Stimulated activated memory B cell treated with anti-CD40 and anti-IgM and Interleukin-4, amounts not matched to agents 10 μg/mL and 1 μg/mL and 100 μg/mL, for 72 hours (primary cell): ENCODE measurements around the gene NOSTRIN.
"Not testable (repeated sequence)": the region's sequence is repeated elsewhere in the genome, so short reads cannot be mapped to it uniquely, and the experiment has no call there.

Source experiments
- ATAC-seq: fragments of 150-1000 bp; cut with Tn5 transposase; 2 replicates; pipeline ENCODE4 v1.10.0; 2021
- H3K27ac Mint-ChIP-seq: one replicate; pipeline ENCODE4 v1.8.0; 2022; ENCODE audit warnings: mild to moderate bottlenecking, mixed read lengths
- H3K27me3 Mint-ChIP-seq: one replicate; pipeline ENCODE4 v1.8.0; 2022; ENCODE audit warnings: mixed read lengths
- H3K36me3 Mint-ChIP-seq: one replicate; pipeline ENCODE4 v1.8.0; 2022; ENCODE audit warnings: mixed read lengths
- H3K4me1 Mint-ChIP-seq: one replicate; pipeline ENCODE4 v1.8.0; 2022; ENCODE audit warnings: mixed read lengths
- H3K4me3 Mint-ChIP-seq: one replicate; pipeline ENCODE4 v1.8.0; 2022; ENCODE audit warnings: mild to moderate bottlenecking, moderate library complexity, mixed read lengths
- H3K9me3 Mint-ChIP-seq: one replicate; pipeline ENCODE4 v1.8.0; 2022; ENCODE audit warnings: mixed read lengths

NOSTRIN gene

DNA sequence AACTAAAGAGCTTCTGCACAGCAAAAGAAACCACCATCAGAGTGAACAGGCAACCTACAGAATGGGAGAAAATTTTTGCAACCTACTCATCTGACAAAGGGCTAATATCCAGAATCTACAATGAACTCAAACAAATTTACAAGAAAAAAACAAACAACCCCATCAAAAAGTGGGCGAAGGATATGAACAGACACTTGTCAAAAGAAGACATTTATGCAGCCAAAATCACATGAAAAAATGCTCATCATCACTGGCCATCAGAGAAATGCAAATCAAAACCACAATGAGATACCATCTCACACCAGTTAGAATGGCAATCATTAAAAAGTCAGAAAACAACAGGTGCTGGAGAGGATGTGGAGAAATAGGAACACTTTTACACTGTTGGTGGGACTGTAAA is 67.9 kb downstream of the NOSTRIN start:
- not testable (repeated sequence) for ATAC-seq, H3K4me1 Mint-ChIP-seq, H3K27ac Mint-ChIP-seq, H3K36me3 Mint-ChIP-seq, H3K27me3 Mint-ChIP-seq, H3K9me3 Mint-ChIP-seq, H3K4me3 Mint-ChIP-seq

DNA sequence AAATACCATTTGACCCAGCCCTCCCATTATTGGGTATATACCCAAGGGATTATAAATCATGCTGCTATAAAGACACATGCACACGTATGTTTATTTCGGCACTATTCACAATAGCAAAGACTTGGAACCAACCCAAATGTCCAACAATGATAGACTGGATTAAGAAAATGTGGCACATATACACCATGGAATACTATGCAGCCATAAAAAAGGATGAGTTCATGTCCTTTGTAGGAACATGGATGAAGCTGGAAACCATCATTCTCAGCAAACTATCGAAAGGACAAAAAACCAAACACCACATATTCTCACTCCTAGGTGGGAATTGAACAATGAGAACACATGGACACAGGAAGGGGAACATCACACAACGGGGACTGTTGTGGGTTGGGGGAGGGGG is 68.4 kb downstream of the NOSTRIN start:
- not testable (repeated sequence) for H3K9me3 Mint-ChIP-seq, H3K4me1 Mint-ChIP-seq, H3K36me3 Mint-ChIP-seq, H3K27me3 Mint-ChIP-seq, H3K27ac Mint-ChIP-seq, H3K4me3 Mint-ChIP-seq, ATAC-seq

DNA sequence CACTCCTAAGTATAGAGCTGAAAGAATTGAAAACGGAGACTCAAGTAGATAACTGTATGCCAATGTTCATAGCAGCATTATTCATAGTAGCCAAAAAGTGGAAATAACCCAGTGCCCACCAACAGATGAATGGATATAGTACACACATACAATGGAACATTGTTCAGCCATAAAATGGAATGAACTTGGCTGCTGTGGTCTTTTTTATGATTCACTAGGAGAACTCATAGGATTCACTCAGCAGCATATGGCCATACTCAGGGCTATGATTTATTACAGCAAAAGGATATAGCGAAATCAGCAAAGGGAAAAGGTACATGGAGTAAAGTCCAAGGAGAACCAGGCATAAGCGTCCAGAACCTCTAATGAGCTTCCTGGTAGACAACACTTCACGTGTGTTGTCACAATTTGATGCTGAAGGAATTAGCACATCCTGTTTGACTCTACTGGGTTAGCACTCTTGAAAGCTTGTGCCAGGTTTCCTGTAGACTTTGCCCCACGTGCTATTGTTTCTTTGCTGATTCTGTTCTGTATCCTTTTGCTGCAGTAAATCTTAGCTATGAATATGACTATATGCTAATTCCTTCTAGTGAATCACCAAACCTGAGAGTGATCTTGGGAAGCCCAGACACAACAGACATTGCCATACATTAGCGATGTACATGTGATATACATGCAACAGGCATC is 72.1 kb downstream of the NOSTRIN start:
- Mint-ChIP-seq H3K27me3 (no peaks in the 10 kb centered on the region), H3K27ac (no peak overlapping the region), H3K4me3 (no peak overlapping the region), H3K9me3 (no peaks in the 10 kb centered on the region), H3K4me1 (no peaks in the 10 kb centered on the region), H3K36me3 (no peaks in the 10 kb centered on the region)
- no peak for ATAC-seq

DNA sequence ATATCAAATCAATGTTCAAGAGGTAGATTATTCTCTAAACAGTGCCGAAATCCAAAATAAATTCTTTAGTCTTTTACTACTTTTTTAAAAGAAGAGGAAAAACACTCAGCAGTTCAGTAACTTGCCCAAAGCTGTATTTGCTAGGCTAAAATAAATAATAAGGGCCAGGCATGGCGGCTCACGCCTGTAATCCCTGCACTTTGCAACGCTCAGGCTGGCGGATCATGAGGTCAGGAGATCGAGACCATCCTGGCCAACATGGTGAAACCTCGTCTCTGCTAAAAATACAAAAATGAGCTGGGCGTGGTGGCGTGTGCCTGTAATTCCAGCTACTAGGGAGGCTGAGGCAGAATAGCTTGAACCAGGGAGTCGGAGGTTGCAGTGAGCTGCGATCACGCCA is 79.7 kb downstream of the NOSTRIN start:
- not testable (repeated sequence) for ATAC-seq, H3K27ac Mint-ChIP-seq, H3K4me1 Mint-ChIP-seq, H3K36me3 Mint-ChIP-seq, H3K9me3 Mint-ChIP-seq, H3K27me3 Mint-ChIP-seq, H3K4me3 Mint-ChIP-seq

DNA sequence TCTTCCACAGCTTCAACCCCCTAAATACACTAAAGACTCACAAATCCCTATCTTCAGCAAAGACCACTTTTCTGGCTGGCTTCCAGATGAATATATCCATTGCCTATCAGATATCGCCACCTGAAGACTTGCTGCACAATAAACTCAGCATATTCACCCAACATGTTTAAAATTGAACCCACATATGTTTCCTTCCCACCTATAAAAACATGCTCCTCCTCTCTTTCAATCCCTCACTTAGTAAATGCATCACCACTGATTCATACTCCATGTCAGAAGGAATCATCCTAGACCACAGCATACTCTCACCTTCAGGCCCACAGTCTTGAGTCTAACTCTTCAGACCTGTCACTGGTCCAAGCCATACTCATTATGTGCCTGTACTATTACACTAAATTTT is 82.5 kb downstream of the NOSTRIN start:
- Mint-ChIP-seq H3K27me3 (no peaks in the 10 kb centered on the region), H3K36me3 (no peaks in the 10 kb centered on the region), H3K4me3 (no peak overlapping the region), H3K27ac (no peak overlapping the region), H3K9me3 (no peaks in the 10 kb centered on the region), H3K4me1 (peaks cover 3% of the 10 kb centered on the region)
- ATAC-seq: peak; percentile 32

DNA sequence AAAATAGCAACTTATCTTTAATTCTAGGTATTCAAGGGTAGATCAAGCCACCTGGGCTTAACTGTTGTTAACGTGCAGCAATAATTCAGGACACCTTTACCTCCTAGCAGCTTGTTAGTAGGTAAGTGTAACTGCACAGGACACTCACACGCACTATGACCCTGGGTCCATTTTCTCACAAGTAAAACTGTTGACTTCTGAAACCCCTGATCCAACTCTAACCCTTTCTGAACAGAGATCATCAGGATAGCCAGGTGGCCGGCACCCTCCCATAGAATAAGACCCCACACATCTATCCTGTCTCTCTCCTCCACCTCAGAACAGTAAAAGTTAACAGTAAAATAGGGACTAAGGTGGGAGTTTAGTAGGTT is 87.2 kb downstream of the NOSTRIN start:
- Mint-ChIP-seq H3K27ac (peak overlapping the region; percentile 48), H3K4me3 (peak overlapping the region; percentile 85)
- no peak for ATAC-seq

DNA sequence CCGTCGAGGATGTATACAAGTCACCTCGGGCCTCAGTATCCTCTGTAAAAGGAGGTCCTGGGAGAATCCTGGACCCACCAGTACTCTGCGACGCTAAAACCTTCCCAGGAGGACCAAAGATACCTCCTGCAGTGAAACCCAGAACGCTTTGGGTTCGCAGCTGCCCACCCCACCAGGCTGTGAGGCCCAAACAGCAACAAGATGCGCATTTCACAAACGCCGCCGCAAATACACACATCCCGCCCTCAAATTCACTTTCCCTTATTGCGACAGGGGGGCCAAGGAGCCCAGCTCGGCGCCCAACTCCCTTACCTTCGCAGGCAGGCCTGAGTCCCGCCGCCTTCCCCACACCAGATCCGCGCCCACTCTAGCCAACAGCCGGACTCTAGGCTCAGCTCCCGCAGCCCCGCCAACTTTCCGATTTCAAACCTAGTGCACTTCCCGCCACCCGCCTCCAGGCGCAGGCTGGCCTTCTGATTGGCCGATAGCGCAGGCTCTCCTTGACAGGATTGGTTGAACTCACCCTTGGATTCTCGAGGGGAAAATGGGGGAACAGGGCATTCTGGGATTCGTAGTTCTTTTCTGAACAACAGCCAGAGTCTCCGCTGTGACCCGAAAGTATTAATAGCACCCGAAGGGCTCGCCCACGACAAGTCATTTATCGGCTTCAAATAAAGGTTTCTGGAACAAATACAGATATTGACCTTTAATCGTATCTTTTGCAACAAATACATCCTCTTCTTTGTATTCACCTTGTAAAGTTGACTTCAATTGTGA is 87.8 kb downstream of the NOSTRIN start, which contains the start of gene SPC25:
TSS of gene SPC25 (minus strand) at position 425 of the 777 bp plus-strand sequence. CDS start 911 bp downstream, outside the sequence.
- Mint-ChIP-seq H3K36me3 (no peaks in the 10 kb centered on the region), H3K9me3 (no peaks in the 10 kb centered on the region), H3K4me3 (peak within 1 kb of the TSS; percentile 85), H3K27me3 (no peaks in the 10 kb centered on the region), H3K4me1 (peaks cover 9% of the 10 kb centered on the region), H3K27ac (peak within 1 kb of the TSS; percentile 48)
- peak; percentile 95 for ATAC-seq

More for the DNA sequence above, 87.2 kb downstream of the NOSTRIN start:
- H3K27me3 Mint-ChIP-seq: no peaks in the 10 kb centered on the region
- peaks cover 9% of the 10 kb centered on the region for H3K4me1 Mint-ChIP-seq
- no peaks in the 10 kb centered on the region for H3K9me3 Mint-ChIP-seq
- no peaks in the 10 kb centered on the region for H3K36me3 Mint-ChIP-seq

DNA sequence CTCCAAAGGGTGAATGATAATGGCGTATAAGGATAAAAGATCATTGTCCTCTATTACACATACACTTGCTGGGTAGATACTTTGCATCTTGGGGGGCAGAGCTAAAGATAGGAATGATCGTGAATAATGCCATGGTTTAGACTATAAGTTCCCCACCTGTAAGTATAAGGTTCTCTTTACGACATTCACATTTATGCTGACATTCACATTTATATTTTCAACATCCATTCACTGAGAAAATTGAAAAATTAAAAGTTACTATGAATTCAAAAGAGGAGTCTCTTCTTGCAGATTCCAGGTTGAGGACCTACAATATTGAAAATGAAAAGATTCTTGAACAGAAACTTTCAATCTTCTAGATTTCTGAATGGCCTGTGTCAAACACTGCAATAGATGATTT is 89.9 kb downstream of the NOSTRIN start:
- H3K36me3 Mint-ChIP-seq: no peaks in the 10 kb centered on the region
- ATAC-seq: no peak
- no peak overlapping the region for H3K4me3 Mint-ChIP-seq
- peaks cover 9% of the 10 kb centered on the region for H3K4me1 Mint-ChIP-seq
- no peaks in the 10 kb centered on the region for H3K27me3 Mint-ChIP-seq
- H3K27ac Mint-ChIP-seq: no peak overlapping the region
- no peaks in the 10 kb centered on the region for H3K9me3 Mint-ChIP-seq

DNA sequence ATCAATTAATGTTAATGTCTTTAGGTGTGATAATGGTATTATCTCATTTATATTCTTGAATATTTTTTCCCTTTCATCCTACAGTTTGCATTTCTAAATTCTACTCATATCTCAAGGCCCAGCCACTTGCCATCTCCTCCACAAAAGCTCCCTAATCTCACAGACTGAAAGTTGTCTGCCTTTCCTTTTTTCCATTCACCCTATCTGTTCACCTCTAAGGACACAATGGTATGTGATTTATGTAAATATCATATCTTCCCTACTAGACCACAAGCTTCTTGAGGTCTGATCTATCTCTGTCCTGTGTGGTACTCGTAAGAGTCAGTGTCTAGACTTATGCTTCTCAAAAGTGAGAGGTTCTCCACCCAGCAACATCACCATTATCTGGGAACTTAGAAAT is 91.7 kb downstream of the NOSTRIN start:
- H3K9me3 Mint-ChIP-seq: no peaks in the 10 kb centered on the region
- no peaks in the 10 kb centered on the region for H3K27me3 Mint-ChIP-seq

DNA sequence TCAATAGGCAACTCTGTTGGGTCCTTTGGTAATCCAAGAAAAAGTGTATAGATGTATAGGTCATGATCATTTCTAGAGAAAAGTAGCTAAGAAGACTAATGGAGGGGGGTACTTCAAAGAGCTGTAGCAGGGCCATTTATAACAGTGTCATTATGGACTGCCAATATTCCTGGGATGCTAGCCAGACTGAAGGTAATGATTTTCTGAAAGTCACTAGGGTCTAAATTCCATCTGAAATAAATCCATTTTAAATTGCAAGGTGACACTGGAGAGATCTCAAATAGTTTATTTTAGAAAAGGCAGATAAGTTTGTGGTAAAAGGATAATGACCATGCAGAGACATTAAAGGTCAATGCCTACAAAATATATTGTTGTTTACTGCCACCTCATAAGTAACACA is 92.3 kb downstream of the NOSTRIN start:
- no peaks in the 10 kb centered on the region for H3K36me3 Mint-ChIP-seq
- H3K27me3 Mint-ChIP-seq: no peaks in the 10 kb centered on the region
- no peak overlapping the region for H3K4me3 Mint-ChIP-seq
- H3K4me1 Mint-ChIP-seq: peaks cover 9% of the 10 kb centered on the region
- no peak overlapping the region for H3K27ac Mint-ChIP-seq
- no peaks in the 10 kb centered on the region for H3K9me3 Mint-ChIP-seq
- no peak for ATAC-seq

More for the DNA sequence above, 91.7 kb downstream of the NOSTRIN start:
- peaks cover 9% of the 10 kb centered on the region for H3K4me1 Mint-ChIP-seq
- no peak overlapping the region for H3K4me3 Mint-ChIP-seq
- H3K36me3 Mint-ChIP-seq: no peaks in the 10 kb centered on the region
- no peak for ATAC-seq
- no peak overlapping the region for H3K27ac Mint-ChIP-seq

DNA sequence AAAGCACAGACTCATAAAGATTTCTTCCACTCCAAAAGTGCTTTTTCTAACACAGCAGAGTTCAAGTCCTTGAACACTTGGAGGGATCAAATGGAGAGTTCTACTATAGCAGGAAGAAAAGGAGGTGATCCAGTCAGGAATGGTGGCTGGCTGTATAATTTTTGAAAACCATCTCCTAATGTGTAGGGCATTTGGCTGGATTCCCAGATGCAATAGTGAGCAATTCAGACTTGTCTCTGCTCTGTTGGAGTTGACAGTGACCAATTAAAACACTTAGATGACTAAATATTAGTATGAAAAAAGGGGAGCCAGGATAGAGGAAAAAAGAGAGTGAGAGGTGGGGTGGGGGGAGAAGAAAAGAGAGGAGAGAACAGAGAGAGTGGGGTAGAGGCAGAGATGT is 93.3 kb downstream of the NOSTRIN start:
- no peaks in the 10 kb centered on the region for H3K9me3 Mint-ChIP-seq
- no peak for ATAC-seq
- H3K4me3 Mint-ChIP-seq: no peak overlapping the region
- no peaks in the 10 kb centered on the region for H3K36me3 Mint-ChIP-seq
- H3K27ac Mint-ChIP-seq: no peak overlapping the region
- H3K27me3 Mint-ChIP-seq: no peaks in the 10 kb centered on the region
- H3K4me1 Mint-ChIP-seq: no peaks in the 10 kb centered on the region

DNA sequence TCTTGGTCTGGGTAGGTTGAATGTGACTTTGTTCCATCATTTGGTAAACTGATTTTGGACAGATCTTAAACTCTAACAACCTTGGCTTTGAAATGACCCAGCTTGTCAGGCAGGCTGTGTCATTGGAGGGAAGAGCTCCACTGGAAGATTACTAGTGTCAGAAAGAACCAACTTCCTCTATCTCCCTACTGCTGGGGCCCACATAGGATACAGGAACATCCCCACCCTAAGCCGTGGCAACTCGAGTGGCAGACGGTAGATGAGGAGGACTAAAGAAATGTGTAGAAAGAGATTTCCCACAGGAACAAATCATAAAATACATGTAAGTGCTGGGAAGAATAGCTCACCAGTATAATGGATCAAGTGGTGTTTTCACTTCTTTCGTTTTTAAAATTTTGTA is 94.3 kb downstream of the NOSTRIN start:
- Mint-ChIP-seq H3K9me3 (no peaks in the 10 kb centered on the region), H3K36me3 (no peaks in the 10 kb centered on the region), H3K27ac (no peak overlapping the region), H3K27me3 (no peaks in the 10 kb centered on the region), H3K4me3 (no peak overlapping the region), H3K4me1 (no peaks in the 10 kb centered on the region)
- no peak for ATAC-seq

DNA sequence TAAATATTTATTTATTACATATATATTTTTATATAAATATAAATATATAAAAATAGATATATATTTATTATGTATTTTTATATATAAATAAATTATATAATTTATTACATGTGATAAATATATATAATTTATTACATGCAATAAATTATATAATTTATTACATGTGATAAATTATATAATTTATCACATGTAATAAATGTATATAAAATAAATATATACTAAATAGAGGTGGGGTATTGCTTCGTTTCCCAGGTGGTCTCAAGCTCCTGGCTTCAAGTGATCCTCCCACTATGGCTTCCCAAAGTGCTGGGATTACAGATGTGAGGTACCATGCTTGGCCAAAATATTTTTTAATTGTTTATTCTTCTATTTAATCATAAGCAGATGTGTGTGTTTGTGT is 95.0 kb downstream of the NOSTRIN start:
- Mint-ChIP-seq H3K4me1 (no peaks in the 10 kb centered on the region), H3K9me3 (no peaks in the 10 kb centered on the region), H3K4me3 (no peak overlapping the region), H3K27me3 (no peaks in the 10 kb centered on the region), H3K36me3 (no peaks in the 10 kb centered on the region), H3K27ac (no peak overlapping the region)
- ATAC-seq: no peak

DNA sequence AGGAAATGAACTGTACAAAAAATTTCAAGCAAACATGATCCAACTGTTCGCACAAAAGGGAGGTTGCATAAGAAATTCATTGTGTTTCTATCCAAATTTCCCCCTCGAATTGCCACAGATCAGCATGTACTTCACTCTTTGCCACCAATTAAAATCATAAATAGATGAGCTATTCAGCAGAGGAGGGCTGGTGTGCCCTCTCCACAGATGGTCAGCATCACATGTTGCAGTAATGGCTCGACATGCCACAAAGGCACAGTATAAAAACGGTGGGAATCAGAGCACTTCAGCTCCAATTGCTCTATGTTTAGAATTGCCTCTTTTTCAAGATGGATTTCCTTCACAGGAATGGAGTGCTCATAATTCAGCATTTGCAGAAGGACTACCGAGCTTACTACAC is 98.6 kb downstream of the NOSTRIN start, which contains the start of gene G6PC2:
TSS of gene G6PC2 (plus strand) at position 289 of the 400 bp plus-strand sequence. CDS start at position 330, 41 bp downstream.
- Mint-ChIP-seq H3K27ac (no peak within 1 kb of the TSS), H3K4me1 (no peaks in the 10 kb centered on the region), H3K4me3 (no peak within 1 kb of the TSS), H3K36me3 (no peaks in the 10 kb centered on the region), H3K27me3 (peaks cover 8% of the 10 kb centered on the region), H3K9me3 (no peaks in the 10 kb centered on the region)
- ATAC-seq: no peak

DNA sequence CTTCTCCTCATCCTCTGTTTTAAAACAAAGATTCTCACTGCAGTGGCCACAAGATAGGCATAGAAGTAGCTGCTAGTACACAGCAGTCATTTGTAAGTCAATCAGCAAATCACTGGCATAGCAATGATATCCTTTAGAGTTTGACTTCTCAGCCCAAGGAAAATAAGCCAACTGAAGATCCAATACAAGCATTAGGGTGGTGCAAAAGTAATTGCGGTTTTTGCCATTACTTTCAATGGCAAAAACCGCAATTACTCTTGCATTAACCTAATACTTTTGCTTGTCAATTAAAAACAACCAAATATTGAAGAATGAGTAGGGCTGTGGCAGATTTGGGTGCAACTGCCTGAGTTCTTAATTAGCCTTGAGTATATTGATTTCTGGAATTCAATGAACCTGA is 101.5 kb downstream of the NOSTRIN start:
- Mint-ChIP-seq H3K4me1 (no peaks in the 10 kb centered on the region), H3K4me3 (no peak overlapping the region), H3K36me3 (no peaks in the 10 kb centered on the region), H3K27me3 (peaks cover 9% of the 10 kb centered on the region), H3K27ac (no peak overlapping the region), H3K9me3 (no peaks in the 10 kb centered on the region)
- ATAC-seq: no peak

DNA sequence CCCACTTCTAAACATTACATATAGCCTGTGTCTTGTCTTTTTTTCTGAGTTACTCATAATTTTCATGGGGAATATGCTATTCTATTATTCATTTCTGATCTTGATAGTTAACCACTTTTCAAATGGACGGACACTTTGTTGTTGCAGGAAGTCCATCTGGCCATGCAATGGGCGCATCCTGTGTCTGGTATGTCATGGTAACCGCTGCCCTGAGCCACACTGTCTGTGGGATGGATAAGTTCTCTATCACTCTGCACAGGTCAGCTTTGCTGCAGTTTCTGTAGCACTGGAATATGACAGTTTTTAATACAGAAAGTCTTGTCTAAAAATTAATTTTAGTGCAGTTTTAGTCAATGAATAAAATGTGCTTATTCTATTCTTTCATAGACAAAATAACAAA is 101.9 kb downstream of the NOSTRIN start:
- H3K36me3 Mint-ChIP-seq: no peaks in the 10 kb centered on the region
- no peak overlapping the region for H3K4me3 Mint-ChIP-seq
- no peak for ATAC-seq
- H3K27me3 Mint-ChIP-seq: peaks cover 9% of the 10 kb centered on the region
- no peaks in the 10 kb centered on the region for H3K9me3 Mint-ChIP-seq
- H3K4me1 Mint-ChIP-seq: no peaks in the 10 kb centered on the region
- H3K27ac Mint-ChIP-seq: no peak overlapping the region
